GM08714 (cell line): Measurements from ENCODE around the gene SPON1.
"Not testable (repeated sequence)": the region's sequence is repeated elsewhere in the genome, so short reads cannot be mapped to it uniquely, and the experiment has no call there.

Source experiments
- H3K4me3 ChIP-seq: fragments of 200-500 bp; sonication (Bioruptor generic); 2 replicates; pipeline ENCODE4 v1.5.1; 2014; ENCODE audit warnings: mild to moderate bottlenecking, low read length, inconsistent platforms
- ZNF274 ChIP-seq: IDR thresholded peaks from 2 replicates; pipeline ENCODE4 v1.6.1; 2012; ENCODE audit warnings: mild to moderate bottlenecking, low read depth, low read length

SPON1 gene

DNA sequence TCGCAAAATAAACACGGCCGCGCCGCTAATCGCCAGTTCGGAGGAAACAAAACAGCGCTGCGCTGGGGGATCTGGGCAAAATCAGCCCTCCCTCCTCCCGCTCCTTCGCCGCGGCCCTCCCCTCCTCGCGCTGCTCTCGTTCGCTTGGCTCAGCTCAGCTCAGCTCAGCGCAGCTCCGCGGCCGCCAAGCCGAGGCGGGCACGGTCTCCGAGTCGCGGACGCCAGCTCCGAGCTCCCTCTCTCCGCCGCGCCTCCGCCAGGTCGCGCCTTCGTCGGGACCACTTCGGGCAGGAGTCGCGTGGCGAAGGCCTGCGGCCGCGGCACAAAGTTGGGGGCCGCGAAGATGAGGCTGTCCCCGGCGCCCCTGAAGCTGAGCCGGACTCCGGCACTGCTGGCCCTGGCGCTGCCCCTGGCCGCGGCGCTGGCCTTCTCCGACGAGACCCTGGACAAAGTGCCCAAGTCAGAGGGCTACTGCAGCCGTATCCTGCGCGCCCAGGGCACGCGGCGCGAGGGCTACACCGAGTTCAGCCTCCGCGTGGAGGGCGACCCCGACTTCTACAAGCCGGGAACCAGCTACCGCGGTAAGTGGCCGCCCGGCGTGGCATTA lies at the start of gene SPON1:
TSS of gene SPON1 (plus strand) at position 162 of the 607 bp plus-strand sequence. CDS start at position 344, 182 bp downstream.
- no peak within 1 kb of the TSS for H3K4me3 ChIP-seq

DNA sequence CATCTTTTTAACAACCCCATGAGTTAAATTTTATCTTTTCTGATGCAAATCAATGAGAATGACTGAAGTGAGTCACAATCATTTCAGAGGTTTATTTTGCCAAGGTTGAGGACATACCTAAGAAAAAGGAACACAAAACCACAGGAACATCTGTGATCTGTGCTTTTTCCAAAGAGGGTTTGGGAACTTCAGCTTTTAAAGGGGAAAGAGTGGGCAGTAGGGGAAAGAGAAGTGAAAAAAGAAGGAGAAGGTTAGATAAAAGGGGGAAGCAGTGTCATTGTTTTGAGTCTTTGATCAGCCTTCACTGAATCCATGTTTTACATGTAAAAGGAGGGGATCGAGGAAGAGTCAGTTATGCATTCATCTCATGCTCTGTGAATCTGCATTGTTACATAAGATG lies 45.3 kb upstream of the SPON1 start:
- no peak overlapping the region for H3K4me3 ChIP-seq
- TF ChIP-seq ZNF274: no peak

More for the DNA sequence above, at the start of gene SPON1:
- TF ChIP-seq ZNF274: no peak

DNA sequence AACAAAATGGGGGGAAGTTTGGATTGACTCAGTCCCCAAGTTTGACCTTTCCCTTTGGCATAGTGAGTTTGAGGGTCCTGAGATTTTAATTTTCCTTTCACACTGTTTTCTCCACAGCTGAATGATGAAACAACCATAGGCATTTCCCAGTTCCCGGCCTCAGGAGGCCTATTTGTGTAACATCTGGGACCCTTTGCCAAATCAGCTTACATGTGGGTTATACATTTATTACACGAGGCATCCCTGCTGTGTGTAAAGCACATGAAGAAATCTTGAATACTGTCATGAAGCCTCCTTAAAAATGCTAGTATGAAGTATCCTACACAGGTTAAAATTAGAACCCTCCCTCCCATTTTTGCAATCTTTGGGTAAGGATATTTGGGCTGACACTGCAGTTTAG lies 44.6 kb upstream of the SPON1 start:
- no peak overlapping the region for H3K4me3 ChIP-seq
- no peak for TF ChIP-seq ZNF274

DNA sequence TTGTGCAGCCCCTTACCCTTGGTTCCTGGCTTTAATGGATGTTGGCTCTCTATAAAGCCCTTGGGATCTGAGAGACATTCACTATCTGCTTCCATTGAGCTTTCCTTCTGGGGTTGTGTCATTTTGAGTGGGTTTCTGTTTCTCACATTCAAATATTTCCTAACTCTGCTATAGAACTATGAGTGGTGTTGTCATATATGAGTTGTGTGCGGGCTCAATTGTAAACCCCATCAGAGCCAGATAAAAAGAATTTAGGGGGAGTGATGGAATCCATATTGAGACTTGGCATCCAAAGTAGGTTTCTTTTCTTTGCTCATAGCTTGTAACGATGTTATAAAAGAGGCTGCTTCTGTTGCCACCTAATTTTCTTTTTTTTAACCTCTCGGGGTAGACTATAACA lies 41.8 kb upstream of the SPON1 start:
- no peak overlapping the region for H3K4me3 ChIP-seq
- no peak for TF ChIP-seq ZNF274

DNA sequence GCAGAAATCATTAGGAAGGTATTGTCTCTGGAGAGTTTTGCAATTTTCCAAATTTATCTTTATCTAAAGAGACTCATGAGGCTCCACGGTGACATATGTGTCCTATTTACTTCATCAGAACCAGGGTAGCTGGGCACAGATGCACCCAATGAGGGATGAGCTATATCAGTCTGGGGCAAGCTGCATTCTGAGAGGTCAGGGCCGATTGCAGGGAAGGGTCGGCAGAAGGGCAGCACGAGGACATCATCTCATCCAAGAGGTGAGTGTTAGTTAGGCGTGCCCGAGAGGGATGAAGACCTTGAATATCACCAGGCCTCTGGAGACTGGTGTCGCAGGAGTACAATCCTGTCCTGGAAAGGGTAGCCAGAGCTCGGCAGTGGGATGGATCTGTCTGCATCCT lies 41.0 kb upstream of the SPON1 start:
- TF ChIP-seq ZNF274: no peak
- H3K4me3 ChIP-seq: no peak overlapping the region

DNA sequence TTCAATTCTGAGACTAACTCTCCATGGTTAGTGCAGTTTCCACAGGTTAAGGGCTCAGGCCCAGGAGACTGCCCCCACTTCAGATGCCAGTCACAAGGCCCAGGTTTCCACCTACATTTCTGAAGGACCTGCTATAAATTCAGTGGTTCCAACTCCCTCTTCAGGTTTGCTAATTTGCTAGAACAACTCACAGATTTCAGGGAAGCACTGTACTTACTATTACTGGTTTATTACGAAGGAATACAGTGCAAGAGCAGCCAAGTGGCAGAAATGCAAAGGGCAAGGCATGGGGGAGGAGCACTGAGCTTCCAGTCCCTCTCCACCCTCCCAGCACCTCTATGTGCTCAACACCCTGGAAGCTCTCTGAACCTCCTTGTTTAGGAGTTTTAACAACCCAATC lies 39.3 kb upstream of the SPON1 start:
- no peak overlapping the region for H3K4me3 ChIP-seq
- TF ChIP-seq ZNF274: no peak

DNA sequence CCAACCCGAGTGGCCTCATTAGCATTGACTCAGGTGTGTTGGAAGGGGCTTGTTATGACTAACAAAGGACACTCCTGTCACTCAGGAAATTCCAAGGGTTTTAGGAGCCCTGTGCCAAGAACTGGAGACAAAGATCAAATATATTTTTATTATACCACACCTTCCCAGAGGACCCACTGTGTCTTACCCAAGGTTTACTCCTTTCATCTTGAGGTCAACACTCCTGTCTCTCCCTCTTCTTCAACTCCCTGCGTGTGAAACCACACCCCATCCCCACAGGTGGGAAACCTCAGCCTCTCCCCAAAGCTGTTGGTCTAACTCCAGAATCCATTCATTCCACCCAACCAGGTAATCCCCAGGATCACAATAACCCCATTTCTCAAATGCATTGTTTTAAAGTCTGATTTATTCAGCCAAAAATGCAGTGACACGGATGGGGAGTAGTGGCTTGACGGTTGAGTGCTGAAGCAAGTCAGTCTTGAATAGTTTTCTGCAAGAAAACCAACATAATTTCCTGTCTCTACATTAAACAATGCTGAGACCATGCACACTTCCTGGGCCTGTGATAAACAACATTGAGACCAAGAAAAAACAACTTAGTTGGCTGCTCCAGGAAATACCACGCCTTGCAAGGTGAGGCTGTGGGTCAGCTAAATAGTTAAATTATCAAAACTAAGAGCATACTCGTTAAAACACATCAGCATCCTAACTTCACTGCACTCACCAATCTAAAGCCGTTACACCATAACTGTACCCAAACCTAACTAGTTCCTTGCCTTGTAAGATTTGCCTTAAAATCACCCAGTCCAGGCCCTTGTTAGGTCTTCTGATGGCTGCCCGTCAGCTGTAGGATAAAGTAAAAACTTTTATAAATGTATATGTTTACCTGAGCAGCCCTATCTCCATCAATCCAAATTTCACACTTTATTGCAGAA lies 38.5 kb upstream of the SPON1 start:
- TF ChIP-seq ZNF274: no peak
- H3K4me3 ChIP-seq: no peak overlapping the region

DNA sequence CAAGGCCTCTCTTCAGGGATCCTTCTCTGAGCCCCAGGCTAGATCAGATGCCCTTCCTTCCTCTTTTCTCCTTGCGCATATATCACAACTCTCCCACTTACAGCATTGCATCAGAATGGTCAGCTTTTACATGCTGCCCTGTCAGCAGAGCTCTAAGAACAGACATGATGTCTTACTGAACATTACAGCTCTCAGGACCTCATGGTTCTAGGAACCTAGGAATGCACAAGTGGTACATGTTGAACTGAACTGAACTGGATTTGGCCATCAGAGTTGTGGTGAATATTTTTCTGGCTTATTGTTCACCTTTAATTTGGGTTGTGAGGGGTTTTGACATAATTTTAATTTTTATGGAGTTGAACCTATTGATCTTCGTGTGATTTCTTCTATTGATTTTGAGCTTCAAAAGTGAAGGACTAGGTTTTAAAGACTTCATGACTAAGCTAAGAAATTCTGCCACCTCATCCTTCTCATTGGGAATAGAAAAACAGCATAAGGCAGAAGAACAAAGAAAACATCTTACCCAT lies 37.7 kb upstream of the SPON1 start:
- no peak for TF ChIP-seq ZNF274
- H3K4me3 ChIP-seq: no peak overlapping the region

DNA sequence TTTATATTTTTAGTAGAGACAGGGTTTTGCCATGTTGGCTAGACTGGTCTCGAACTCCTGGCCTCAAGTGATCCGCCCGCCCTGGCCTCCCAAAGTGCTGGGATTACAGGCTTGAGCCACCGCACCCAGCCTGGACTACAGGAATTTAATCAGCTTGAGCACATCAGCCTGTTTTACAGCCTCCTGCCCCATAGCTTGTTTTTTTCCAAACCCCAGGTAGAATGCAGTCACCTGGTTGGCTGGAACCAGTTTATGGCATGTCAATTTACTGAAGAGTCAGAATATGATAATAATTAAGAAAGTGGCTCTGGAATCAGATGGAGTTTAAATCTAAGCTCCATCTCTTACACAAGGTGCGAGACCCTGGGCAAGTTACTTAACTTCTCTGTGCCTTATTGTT lies 36.2 kb upstream of the SPON1 start:
- H3K4me3 ChIP-seq: not testable (repeated sequence)

DNA sequence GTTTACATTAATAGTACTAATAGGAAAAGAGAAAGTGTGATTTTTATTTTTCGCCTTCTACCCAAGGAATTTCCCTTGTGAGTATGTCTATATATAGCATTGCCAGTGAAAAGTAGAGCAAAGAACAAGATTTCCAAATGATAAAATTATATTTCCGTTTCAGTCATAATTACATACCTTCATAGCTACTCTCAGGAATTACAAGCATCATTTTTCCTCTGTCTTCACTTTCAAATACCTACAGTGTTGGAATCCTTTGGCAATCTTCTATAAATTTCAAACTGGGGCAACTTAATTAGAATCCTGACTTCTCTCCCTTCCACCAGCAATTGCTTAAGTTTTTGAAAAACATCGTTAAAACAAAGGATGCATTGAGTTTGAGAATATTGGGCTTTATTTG lies 35.5 kb upstream of the SPON1 start:
- H3K4me3 ChIP-seq: no peak overlapping the region
- no peak for TF ChIP-seq ZNF274

DNA sequence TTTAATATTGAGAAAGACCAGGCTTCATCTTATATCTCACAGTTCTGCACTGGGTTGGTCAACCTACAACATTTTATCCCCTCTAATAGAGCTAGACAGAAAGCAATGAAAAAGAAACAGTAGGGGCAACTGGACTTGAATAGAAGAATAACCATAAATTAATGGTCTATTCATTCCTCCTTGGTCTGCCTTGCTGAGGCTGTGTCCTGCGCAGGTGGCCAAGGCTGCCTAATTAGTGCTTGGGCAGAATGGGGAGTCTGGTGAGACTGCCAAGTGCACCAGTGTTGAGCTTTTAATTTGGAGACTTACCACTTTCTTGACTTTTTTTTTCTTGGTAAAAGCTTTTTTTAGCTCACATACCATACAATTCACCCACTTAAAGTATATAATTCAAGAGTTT lies 35.0 kb upstream of the SPON1 start:
- no peak overlapping the region for H3K4me3 ChIP-seq
- TF ChIP-seq ZNF274: no peak

DNA sequence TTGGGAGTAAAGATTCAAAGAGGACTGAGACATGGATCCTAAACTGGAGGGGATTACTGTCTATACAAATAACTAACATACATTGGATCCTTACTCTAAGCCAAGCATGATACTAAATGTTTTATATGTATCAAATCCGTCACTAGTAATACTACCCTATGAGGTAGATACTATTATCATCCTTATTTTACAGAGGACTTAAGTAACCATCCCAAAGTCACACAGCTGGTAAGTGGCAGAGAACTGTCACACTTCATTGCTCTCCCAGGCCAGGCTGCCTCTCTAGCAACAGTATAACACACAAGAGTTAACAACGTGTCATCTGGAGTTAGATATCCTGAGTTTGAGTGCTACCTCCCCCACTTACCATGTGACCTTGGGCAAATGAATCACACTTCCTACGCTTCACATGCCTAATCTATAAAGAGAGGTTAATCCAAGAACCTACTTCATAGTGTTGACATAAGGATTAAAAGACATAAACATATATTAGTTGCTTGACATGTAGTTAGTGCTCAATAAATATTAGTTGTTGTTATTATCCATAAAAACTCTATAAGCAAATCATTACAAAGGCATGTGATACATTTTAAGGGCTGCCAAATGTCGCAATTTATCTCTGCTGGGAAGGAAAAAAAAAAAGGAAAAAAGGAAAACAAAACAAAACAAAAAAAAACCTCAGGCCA lies 33.8 kb upstream of the SPON1 start:
- TF ChIP-seq ZNF274: no peak
- no peak overlapping the region for H3K4me3 ChIP-seq

DNA sequence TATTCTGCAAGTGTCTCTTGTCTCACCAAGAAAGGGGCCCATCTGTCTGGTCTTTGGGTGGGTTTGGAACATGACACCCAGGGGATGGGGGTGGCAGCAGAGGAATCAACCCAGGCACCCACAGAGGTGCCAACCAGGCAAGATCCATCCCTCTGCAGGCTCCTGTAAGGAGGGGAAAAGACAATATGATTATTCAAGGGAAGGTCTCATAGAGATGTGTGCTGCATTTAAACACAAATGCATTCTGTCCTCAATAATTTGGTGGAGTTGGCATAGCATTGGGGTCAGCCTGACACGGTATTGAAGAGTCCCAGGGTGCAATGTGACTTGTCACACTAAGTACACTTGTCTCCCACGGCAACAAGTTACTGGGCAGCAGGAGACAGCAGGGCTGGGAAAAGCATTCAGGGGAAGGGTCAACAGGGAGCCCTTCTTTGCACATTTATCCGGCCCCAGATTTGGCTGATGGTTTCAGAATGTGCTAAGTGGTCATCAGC lies 33.1 kb upstream of the SPON1 start:
- H3K4me3 ChIP-seq: no peak overlapping the region
- no peak for TF ChIP-seq ZNF274

DNA sequence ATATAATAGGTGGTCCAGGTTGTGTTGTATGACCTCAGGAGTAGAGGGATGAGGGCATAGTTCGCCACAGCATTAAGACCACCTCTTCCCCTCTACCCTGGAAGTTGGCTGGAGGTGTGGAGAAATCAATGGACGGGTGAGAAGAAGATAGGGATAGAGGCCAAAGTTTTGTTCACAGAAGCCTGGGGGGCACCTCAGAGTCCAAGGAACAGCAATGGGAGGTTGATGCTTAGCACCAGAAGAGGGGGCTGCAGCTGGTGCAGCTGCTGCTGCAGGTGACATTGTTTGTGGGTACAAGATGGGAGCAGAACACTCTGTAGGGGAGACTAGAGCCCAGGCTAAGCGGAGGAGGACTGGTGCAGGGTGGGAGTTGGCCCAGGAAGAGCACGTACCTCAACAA lies 31.2 kb upstream of the SPON1 start:
- no peak overlapping the region for H3K4me3 ChIP-seq
- TF ChIP-seq ZNF274: no peak

DNA sequence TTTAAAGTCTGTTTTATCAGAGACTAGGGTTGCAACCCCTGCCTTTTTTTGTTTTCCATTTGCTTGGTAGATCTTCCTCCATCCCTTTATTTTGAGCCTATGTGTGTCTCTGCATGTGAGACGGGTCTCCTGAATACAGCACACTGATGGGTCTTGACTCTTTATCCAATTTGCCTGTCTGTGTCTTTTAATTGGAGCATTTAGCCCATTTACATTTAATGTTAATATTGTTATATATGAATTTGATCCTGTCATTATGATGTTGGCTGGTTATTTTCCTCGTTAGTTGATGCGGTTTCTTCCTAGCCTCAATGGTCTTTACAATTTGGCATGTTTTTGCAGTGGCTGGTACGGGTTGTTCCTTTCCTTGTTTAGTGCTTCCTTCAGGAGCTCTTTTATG lies 25.4 kb upstream of the SPON1 start:
- not testable (repeated sequence) for H3K4me3 ChIP-seq

DNA sequence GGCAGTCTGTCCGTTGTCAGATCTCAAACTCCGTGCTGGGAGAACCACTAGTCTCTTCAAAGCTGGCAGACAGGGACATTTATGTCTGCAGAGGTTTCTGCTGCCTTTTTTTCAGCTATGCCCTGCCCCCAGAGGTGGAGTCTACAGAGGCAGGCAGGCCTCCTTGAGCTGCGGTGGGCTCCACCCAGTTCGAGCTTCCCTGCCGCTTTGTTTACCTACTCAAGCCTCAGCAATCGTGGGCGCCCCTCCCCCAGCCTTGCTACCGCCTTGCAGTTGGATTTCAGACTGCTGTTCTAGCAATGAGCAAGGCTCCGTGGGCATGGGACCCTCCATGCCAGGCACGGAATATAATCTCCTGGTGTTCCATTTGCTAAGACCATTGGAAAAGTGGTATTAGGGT lies 23.7 kb upstream of the SPON1 start:
- H3K4me3 ChIP-seq: not testable (repeated sequence)
